Epithelial cell of proximal tubule (primary cell): ENCODE measurements around the gene ZNF845. TPM values are rescaled to one million over a fixed set of nuclear protein-coding genes. Genes with fewer than 3 reads are reported as not detected.
"Not testable (repeated sequence)": the region's sequence is repeated elsewhere in the genome, so short reads cannot be mapped to it uniquely, and the experiment has no call there.

ENCODE experiments used
- DNase-seq: peaks from one replicate; pipeline ENCODE4 v3.0.0-alpha.2; 2011; ENCODE audit warnings: low read depth
- H3K4me3 ChIP-seq: 2 replicates; pipeline ENCODE4 v1.5.1; 2011; ENCODE audit warnings: low read depth, mild to moderate bottlenecking, low read length
- total RNA-seq: library from RNA; depleted of rRNA; stranded (reverse); fragments of >200 nt; gene quantifications from 2 replicates; pipeline ENCODE4 v1.2.3, GENCODE V29; 2015
- TF ChIP-seq, protein P1 (sequence below): conservative IDR thresholded peaks from 2 replicates; pipeline ENCODE4 v1.5.1; 2012; ENCODE audit warnings: low read depth, mild to moderate bottlenecking, low read length

The ZNF845 gene
- total RNA-seq, 1 donor from 2014 or later, result 4.6 TPM

DNA sequence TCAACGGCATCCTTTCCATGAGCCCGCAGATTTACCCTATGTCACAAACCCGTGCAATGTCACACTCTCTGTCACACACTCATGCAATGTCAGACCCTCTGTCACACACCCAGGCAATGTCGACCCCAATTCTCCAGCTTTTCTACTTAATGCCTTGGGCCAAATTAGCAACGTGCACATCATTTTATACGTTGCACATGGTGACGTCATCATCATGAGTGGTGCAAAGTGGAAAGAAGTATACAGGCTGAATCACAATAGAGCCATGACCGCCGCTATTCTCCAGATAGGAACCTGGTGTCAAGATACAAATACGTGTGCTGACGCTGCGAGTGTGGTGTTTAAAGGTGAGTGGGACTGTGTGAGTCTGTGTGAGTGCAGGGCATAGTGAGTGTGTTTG is 21.7 kb upstream of the ZNF845 start:
- DNase-seq, result no peak
- TF ChIP-seq, protein P1, sequence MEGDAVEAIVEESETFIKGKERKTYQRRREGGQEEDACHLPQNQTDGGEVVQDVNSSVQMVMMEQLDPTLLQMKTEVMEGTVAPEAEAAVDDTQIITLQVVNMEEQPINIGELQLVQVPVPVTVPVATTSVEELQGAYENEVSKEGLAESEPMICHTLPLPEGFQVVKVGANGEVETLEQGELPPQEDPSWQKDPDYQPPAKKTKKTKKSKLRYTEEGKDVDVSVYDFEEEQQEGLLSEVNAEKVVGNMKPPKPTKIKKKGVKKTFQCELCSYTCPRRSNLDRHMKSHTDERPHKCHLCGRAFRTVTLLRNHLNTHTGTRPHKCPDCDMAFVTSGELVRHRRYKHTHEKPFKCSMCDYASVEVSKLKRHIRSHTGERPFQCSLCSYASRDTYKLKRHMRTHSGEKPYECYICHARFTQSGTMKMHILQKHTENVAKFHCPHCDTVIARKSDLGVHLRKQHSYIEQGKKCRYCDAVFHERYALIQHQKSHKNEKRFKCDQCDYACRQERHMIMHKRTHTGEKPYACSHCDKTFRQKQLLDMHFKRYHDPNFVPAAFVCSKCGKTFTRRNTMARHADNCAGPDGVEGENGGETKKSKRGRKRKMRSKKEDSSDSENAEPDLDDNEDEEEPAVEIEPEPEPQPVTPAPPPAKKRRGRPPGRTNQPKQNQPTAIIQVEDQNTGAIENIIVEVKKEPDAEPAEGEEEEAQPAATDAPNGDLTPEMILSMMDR, result no peak
- no peak overlapping the region for H3K4me3 ChIP-seq

DNA sequence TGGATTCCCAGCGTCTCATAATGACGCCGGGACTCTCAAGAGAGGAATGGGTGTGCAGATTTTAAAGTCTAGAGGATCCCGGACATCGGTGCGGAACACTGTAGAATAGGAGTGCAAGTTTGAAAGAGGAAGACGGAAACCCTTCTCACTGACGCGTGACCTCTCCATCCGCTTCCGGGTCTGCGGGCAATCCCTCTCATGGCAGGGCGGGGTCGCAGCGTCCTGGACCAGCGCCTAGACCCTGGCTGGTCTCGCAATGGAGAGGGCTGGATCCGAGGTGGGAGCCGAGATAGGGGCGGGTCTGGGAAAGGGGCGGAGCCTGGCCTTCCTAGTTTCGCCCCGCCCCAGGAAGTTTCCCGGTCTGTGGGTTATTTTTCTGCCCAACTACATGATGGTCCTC is 4.6 kb upstream of the ZNF845 start:
- no peak overlapping the region for H3K4me3 ChIP-seq
- TF ChIP-seq, protein P1, result no peak
- DNase-seq, result no peak

DNA sequence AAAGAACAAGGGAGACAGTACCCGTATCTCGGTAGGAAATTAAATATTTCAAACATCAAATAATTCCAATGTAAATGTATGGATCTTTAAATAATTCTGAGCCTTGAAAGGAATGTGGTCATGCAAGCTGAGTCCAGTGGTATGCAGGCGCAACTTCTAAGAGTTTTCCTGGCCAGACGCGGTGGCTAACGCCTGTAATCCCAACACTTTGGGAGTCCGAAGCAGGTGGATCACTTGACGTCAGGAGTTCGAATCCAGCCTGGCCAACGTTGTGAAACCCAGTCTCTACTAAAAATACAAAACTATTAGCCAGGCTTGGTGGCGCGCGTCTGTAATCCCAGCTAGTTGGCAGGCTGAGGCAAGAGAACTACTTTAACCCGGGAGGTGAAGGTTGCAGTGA is 1.1 kb upstream of the ZNF845 start:
- no peak for DNase-seq
- TF ChIP-seq, protein P1, result no peak
- no peak overlapping the region for H3K4me3 ChIP-seq

DNA sequence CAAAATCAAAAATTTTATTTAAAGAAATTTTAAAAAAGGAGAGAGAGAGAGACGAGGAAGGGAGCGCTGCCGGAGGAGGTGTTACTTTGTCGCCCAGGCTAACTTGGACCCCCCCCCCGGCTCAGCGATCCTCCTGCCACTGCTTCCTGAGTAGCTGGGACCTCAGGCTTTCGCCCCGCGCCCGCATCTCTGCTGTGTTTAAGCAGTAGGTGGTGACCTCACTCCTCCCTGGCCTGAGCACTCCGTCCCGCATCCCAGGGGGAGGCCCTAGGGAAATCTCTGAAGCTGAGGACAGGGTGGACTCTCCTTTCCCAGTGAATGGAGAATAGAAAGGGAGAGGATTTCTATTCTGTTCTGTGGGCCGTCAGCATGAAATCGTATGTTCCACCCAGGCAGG is 485 bp upstream of the ZNF845 start:
- TF ChIP-seq, protein P1, result no peak
- peak overlapping the region; percentile 54 for H3K4me3 ChIP-seq
- DNase-seq, result no peak

DNA sequence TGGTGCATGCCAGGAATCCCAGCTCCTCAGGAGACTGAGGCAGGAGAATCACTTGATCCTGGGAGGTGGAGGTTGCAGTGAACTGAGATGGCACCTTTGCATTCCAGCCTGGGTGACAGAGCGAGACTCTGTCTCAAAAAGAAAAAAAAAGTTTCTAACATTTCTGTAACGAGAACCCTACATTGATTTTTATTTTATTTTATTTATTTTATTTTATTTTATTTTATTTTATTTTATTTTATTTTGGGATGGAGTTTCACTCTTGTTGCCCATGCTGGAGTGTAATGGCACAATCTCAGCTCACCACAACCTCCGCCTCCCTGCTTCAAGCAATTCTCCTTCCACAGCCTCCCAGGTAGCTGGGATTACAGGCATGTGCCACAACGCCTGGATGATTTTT is 10.9 kb downstream of the ZNF845 start:
- DNase-seq, result not testable (repeated sequence)

DNA sequence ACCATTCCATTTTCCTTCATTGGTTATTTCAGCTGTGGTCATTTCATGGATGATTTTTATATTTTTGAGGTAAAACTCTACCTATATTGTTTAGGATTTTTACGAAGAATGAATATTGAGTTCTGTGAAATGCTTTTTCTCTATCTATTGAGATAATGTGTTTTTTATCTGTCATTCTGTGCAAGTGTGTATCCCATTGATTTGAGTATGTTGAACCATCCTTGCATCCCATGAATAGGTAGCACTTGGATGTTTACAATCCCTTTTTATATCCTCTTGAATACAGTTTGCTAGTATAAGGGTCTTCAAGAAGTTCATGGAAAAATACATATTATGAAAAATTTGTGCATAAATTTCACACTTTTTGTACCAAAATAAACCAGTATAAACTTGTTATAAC is 22.2 kb downstream of the ZNF845 start:
- no peak overlapping the region for H3K4me3 ChIP-seq
- TF ChIP-seq, protein P1, result no peak
- no peak for DNase-seq

More for the DNA sequence above, 10.9 kb downstream of the ZNF845 start:
- not testable (repeated sequence) for H3K4me3 ChIP-seq

DNA sequence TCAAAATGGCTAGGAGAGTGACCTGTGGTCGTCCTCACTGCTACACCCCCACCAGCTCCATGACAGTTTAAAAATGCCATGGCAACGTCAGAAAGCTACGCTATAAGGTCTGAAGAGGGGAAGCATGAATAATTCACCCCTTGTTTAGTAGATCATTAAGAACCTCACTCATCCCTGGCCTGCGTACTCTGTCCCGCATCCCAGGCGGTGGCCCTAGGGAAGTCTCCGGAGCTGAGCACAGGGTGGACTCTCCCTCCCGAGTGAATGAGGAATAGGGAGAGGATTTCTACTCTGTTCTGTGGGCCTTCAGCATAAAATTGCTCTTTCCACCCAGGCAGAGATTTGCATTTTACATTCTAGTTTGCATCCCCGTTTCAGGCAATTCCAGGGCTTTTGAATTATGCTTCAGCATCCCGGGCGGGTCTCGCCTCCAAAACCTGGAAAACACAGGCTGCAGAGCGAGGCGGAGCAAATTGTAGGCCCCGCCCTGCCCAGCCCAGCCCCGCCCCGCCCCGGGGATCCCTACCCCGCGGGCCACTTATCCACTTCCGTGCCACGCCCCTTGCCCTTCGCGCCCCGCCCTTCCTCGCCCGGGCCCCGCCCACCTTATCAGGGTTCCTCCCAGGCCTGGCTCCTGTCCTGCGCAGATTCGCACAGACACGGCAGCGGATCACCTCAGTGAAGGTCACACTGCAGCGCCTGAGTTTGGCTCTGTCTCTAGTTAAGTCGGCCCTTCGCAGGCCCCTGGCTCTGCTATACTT is 24.5 kb downstream of the ZNF845 start:
- no peak for DNase-seq
- H3K4me3 ChIP-seq, result no peak overlapping the region
- TF ChIP-seq, protein P1, result no peak

DNA sequence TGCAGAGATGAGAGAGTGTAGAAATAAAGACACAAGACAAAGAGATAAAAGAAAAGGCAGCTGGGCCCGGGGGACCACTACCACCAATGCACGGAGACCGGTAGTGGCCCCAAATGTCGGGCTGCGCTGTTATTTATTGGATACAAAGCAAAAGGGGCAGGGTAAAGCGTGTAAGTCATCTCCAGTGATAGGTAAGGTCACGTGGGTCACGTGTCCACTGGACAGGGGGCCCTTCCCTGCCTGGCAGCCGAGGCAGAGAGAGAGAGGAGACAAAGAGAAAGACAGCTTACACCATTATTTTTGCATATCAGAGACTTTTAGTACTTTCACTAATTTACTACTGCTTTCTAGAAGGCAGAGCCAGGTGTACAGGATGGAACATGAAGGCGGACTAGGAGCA is 26.5 kb downstream of the ZNF845 start:
- not testable (repeated sequence) for H3K4me3 ChIP-seq, DNase-seq
